Activated CD4-positive, alpha-beta T cell treated with anti-CD3 and anti-CD28 coated beads, Interleukin-2, amount 10 ng/mL, durations not matched to agents 24 days and 14 days (primary cell): ENCODE data around the gene MICU1. TPM values are rescaled to one million over a fixed set of nuclear protein-coding genes. Genes with fewer than 3 reads are reported as not detected.

Experiments
- DNase-seq: peaks from one replicate; pipeline ENCODE4 v3.0.0; 2022
- H3K27ac Mint-ChIP-seq: one replicate; pipeline ENCODE4 v1.8.0; 2022; ENCODE audit warnings: mild to moderate bottlenecking, mixed read lengths
- H3K27me3 Mint-ChIP-seq: one replicate; pipeline ENCODE4 v1.8.0; 2022; ENCODE audit warnings: mixed read lengths
- H3K36me3 Mint-ChIP-seq: one replicate; pipeline ENCODE4 v1.8.0; 2022; ENCODE audit warnings: low read depth, mild to moderate bottlenecking, mixed read lengths
- H3K4me1 Mint-ChIP-seq: one replicate; pipeline ENCODE4 v1.8.0; 2021; ENCODE audit warnings: mixed read lengths
- H3K4me3 Mint-ChIP-seq: one replicate; pipeline ENCODE4 v1.8.0; 2022; ENCODE audit warnings: mild to moderate bottlenecking, moderate library complexity, mixed read lengths
- H3K9me3 Mint-ChIP-seq: one replicate; pipeline ENCODE4 v1.8.0; 2021; ENCODE audit warnings: mixed read lengths
- intact Hi-C: fragments of 100-400 bp; cut with micrococcal nuclease; formaldehyde crosslinking; loops from one replicate; pipeline ENCODE4 v1.15.1; 2023
- total RNA-seq: library from RNA; stranded (reverse); gene quantifications from 2 replicates; pipeline ENCODE4 v1.2.3, GENCODE V29; 2022

MICU1 gene
- total RNA-seq, 1 donor from 2014 or later, result 36.1 TPM

- no peaks in the 10 kb centered on the region for H3K27me3 Mint-ChIP-seq
- no peaks in the 10 kb centered on the region for H3K36me3 Mint-ChIP-seq
- DNase-seq, result peak; percentile 68
- H3K4me1 Mint-ChIP-seq, result peaks cover 61% of the 10 kb centered on the region
- peak overlapping the region; percentile 91 for H3K27ac Mint-ChIP-seq
- no peaks in the 10 kb centered on the region for H3K9me3 Mint-ChIP-seq
- H3K4me3 Mint-ChIP-seq, result peak overlapping the region; percentile 73
- intact Hi-C loops, result no loop called here
Measured at GRCh38 chr10:72318418-72319262, 307.2 kb downstream of the MICU1 start.

Other genes with a start within 250 kb of the MICU1 start
- 13.5 and 15.9 TPM in 2 replicates for gene MCU, start 66.1 kb upstream of the MICU1 start, total RNA-seq